ENCODE measurements around the gene LCN12.

DNA sequence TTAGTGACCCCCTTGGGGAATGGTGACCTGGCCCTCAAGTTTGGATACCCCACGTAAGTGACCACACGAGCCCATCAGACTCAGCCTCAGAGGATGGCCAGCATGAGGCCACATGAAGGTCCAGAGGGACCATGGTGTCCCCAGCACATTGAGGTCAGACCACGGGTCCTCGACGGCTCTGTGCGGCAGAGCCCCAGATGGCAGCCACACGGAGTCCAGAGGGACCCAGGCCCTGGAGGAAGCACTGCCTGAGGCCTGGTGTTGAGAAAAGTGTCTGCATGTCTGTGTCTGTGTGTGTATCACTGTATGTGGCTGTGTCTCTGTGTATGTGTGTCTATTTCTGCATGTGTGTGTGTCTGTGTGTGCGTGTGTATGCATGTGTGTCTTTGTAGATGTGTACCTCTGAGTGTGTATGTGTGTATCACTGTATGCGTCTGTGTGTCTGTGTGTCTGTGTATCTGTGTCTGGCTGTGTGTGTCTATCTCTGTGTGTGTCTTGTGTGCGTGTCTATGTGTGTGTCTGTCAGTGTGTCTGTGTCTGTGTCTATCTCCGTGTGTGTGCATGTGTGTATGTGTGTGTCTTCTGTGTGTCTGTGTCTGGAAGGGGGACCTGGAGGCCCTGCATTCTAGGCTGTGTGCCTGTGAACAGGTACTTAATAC, 31.7 kb downstream of the LCN12 start:
- TF ChIP-seq, protein P1, sequence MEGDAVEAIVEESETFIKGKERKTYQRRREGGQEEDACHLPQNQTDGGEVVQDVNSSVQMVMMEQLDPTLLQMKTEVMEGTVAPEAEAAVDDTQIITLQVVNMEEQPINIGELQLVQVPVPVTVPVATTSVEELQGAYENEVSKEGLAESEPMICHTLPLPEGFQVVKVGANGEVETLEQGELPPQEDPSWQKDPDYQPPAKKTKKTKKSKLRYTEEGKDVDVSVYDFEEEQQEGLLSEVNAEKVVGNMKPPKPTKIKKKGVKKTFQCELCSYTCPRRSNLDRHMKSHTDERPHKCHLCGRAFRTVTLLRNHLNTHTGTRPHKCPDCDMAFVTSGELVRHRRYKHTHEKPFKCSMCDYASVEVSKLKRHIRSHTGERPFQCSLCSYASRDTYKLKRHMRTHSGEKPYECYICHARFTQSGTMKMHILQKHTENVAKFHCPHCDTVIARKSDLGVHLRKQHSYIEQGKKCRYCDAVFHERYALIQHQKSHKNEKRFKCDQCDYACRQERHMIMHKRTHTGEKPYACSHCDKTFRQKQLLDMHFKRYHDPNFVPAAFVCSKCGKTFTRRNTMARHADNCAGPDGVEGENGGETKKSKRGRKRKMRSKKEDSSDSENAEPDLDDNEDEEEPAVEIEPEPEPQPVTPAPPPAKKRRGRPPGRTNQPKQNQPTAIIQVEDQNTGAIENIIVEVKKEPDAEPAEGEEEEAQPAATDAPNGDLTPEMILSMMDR (IDR thresholded peaks at IDR 0.05): no peak
- no peak for TF ChIP-seq POLR2A (IDR thresholded peaks at IDR 0.05)

Data from esophagus squamous epithelium (tissue), 4 donors.